Posterior vena cava (tissue), 2 donors: ENCODE measurements around the gene KMT2E. TPM values are rescaled to one million over a fixed set of nuclear protein-coding genes. Genes with fewer than 3 reads are reported as not detected.
A peak's percentile ranks its signal among the peaks of the same experiment; 100 is the strongest.
"Not testable (repeated sequence)": the region's sequence is repeated elsewhere in the genome, so short reads cannot be mapped to it uniquely, and the experiment has no call there.

Experiments
- DNase-seq: peaks from one replicate; pipeline ENCODE4 v3.0.0-alpha.2; 2020; ENCODE audit warnings: low spot score
- intact Hi-C, 2 donors: fragments of 100-400 bp; cut with DNase I; formaldehyde crosslinking; loops; one replicate each; pipeline versions ENCODE4 v1.14.1 to v1.14.2; 2022 to 2023
- total RNA-seq, 2 donors: library from RNA; stranded (reverse); fragmentation: NEBNext Ultra II Directional; extraction: Animal tissue kit (Norgen Biotek cat#: 25700); gene quantifications; one replicate each; pipeline ENCODE4 v1.2.1, GENCODE V29; 2021
- donor health status: DM: yes; HTN: yes; CAD: no.
- donor health status: DM: yes; HTN: yes; CAD: no.

The KMT2E gene
- total RNA-seq, 2 donors from 2014 or later, result 79.7 to 98.8 TPM

DNA sequence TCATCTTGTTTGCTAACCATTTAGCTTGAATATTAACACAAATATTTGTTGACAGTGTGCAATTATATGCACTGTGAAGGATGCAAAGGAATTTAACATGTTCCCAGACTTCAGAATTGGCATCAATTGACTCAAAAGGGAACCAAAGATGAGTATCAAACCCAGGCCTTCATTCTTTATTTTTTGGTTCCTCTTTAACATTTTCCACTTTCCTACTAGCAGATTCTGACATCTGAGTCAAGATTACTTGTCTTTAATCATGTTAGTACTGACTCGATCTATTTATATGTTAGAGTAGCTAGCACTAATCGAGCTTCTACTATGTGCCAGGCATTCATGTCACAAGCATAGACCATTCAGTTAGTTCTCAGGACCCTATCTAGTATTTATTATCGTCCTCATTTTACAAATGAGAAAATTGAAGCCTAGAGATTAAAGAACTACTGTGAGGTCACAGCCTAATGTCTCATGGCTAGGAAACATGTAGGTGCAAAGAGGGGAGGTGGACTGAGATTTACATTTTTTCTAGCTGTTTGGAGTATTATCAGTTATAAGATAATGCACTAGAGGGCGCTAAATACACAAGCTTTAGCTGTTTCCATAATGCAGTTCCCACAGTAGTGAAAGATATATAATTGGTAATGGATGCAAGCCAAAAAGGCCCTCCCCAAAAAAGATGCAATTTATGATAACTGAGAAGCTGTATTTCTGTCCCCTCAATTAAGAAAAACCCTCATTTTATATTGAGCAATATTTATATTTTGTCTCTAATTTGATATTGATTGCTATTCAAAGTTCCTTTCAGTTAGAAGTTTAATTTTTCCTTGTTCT, 32.9 kb upstream of the KMT2E start:
- intact Hi-C loops, result loop anchor here in 1 of 2 donors (10.0 kb wide), 2 partner anchors 114 to 504 kb away; no protein-coding TSS in a partner anchor
- DNase-seq, result no peak

- DNase-seq, result no peak
- intact Hi-C loops, result loop anchor here in 1 of 2 donors (2.0 to 10.0 kb wide), 3 partner anchors 31 to 503 kb away; no protein-coding TSS in a partner anchor
Measured at GRCh38 chr7:104981672-104982037, 32.4 kb upstream of the KMT2E start.

- DNase-seq, result no peak
- intact Hi-C loops, result loop anchor here in 1 of 2 donors (2.0 to 10.0 kb wide), 3 partner anchors 30 to 502 kb away; no protein-coding TSS in a partner anchor
Measured at GRCh38 chr7:104982308-104983075, 31.5 kb upstream of the KMT2E start.

- DNase-seq, result no peak
- intact Hi-C loops, result loop anchor here in 1 of 2 donors (2.0 to 10.0 kb wide), 3 partner anchors 30 to 502 kb away; no protein-coding TSS in a partner anchor
Measured at GRCh38 chr7:104983076-104983577, 30.9 kb upstream of the KMT2E start.

DNA sequence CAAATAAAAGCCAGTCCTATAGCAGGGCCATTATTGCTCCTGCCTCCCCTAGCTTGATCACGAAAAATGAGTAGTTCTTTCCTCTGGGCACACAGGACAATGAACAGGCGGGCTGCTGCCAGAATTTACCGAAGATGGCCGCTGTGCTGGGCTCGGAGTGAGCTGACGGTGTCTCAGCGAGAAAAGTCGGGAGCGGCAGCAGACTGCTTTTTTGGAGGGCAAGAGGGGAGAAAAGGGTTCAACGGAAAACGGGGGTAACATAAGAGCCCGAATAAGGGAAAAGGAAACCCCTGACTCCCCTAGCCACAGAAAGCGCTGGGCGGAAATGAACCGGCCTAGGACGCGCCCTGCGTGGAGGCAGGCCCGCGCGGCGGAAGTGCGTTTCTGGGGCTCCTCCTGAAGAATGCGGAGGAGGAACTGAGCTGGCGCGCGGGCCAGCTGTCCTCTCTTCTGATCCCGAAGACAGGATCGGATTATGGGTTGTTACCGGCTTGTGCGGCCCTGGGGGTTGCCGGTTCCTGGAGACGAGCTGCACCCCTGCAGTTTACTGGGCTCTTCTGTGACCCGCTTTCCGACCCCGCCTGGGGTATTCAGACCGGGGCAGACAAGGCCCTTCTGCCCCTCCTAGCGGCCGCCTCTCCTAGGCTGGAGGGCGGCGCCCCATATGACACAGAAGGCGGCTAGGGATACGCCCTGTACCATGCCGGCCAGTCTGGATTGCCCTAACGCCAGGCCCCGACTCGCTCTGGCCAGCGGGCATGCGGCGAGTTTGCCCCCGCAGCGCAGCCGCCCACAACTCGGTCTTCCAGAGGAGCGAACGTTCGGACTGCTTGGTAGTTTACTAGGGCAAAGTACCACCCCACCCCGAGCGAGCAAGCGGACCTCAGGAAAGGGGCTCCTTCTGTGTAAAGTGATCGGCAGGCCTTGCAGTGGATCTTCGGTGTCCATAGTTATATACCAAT, 30.1 kb upstream of the KMT2E start:
- DNase-seq, result peak; percentile 97
- intact Hi-C loops, result loop anchor here in 1 of 2 donors (2.0 to 10.0 kb wide), 3 partner anchors 29 to 501 kb away; no protein-coding TSS in a partner anchor

DNA sequence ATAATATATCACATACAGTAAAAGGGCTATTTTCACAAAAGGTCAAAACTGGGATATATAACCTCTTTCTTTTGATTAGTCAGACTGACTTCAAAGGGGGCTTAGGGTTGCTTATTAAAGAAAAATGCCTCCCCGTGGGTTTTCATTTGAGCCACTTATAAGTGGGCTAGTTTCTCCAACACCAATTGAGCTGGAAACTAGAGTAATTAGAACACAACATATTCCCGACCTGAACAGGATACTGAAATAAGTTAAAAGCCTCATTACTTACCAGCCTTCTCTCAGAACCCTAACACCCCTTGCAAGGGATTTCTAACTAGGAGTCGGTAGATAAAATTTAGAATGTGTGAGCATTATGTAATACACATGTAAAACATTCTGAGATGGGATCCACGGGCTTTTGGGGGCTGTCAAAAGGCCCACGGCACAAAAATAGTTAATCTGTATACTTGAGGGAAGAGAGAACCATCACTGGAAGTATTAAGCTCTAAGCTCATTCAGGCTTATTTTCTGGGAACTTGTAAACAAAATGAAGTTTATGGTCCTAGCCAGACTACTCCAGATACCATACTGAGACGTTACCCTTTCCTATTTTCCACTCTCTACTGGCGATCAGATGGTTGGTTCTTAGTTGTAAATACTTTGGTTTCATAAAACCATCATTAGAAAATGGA, 29.3 kb upstream of the KMT2E start:
- intact Hi-C loops, result loop anchor here in 1 of 2 donors (10.0 kb wide), 2 partner anchors 110 to 500 kb away; no protein-coding TSS in a partner anchor
- DNase-seq, result no peak

- DNase-seq, result no peak
- intact Hi-C loops, result loop anchor here in 1 of 2 donors (10.0 kb wide), 2 partner anchors 110 to 500 kb away; no protein-coding TSS in a partner anchor
Measured at GRCh38 chr7:104985259-104985617, 28.8 kb upstream of the KMT2E start.

- DNase-seq, result no peak
- intact Hi-C loops, result loop anchor here in 1 of 2 donors (10.0 kb wide), 2 partner anchors 108 to 498 kb away; no protein-coding TSS in a partner anchor
Measured at GRCh38 chr7:104986628-104987259, 27.3 kb upstream of the KMT2E start.

DNA sequence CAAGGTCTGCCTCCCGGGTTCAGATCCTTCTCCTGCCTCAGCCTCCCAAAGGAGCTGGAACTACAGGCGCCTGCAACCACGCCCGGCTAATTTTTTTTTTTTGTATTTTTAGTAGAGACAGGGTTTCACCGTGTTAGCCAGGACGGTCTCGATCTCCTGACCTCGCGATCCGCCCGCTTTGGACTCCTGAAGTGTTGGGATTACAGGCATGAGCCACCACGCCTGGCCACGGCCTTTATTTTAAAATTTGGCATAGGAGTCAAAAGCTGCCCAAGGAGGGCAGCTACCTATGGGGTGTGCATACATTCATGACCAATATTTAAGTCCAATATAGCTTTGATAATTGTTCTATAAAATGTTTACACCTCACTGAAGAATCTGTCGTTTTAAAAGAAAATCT, 26.6 kb upstream of the KMT2E start:
- DNase-seq, result not testable (repeated sequence)
- intact Hi-C loops, result loop anchor here in 1 of 2 donors (10.0 kb wide), 2 partner anchors 107 to 497 kb away; no protein-coding TSS in a partner anchor

- intact Hi-C loops, result no loop called here
- no peak for DNase-seq
Measured at GRCh38 chr7:104990983-104991382, 23.0 kb upstream of the KMT2E start.

- intact Hi-C loops, result no loop called here
- DNase-seq, result no peak
Measured at GRCh38 chr7:104992306-104992705, 21.7 kb upstream of the KMT2E start.

GRCh38 chr7:104993217-104993862, 20.7 kb upstream of the KMT2E start:
- no peak for DNase-seq
- intact Hi-C loops, result no loop called here

GRCh38 chr7:104998040-104998752, 15.8 kb upstream of the KMT2E start:
- DNase-seq, result no peak
- intact Hi-C loops, result no loop called here

DNA sequence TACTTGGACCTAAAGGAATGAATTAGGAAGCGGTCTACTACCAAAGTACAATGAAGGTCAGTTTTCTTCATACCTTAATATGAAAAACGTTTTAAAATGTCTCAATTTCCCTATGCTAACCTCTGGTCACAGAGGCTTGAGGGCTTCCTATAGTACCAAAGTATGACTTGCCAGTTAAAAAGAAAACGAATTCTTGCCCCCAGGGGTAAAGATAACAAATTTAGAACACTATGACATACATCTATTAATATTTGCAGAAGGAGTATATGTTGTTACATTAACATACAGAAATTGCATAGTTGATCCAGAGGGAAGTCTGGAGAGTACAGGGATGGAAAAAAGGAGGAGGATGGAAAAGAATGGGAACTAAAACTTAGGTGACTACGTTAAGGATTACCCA, 13.8 kb upstream of the KMT2E start:
- intact Hi-C loops, result no loop called here

GRCh38 chr7:105000927-105001336, 13.1 kb upstream of the KMT2E start:
- DNase-seq, result no peak
- intact Hi-C loops, result no loop called here

More for the DNA sequence above, 13.8 kb upstream of the KMT2E start:
- no peak for DNase-seq

DNA sequence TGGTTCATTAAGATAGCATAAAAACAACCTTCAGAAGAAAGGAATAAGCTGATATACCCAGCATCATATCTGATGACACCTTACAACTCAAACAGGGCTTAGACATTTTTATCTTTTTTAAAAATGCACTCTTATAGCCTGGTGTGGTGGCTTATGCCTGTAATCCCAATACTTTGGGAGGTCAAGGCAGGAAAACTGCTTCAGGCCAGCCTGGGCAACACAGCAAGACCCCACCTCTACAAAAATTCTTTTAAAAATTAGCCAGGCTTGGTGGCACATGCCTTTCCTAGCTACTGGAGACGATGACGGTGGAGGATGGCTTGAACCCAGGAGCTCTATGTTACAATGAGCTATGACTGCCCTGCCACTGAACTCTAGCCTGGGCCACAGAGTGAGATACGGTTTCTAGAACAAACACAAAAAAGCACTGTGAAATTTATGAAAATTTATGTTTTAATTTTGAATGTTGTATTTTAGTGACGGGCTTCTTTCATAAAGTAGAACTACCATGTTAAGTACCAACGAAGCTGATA, 12.3 kb upstream of the KMT2E start:
- intact Hi-C loops, result no loop called here
- DNase-seq, result no peak
